HEK293T (cell line): ENCODE results near the gene CELSR2.

Source experiments
- CTCF ChIA-PET: fragments of 350-600 bp; formaldehyde crosslinking; extraction: SDS; loops from one replicate; lab custom pipeline; 2021; ENCODE audit warnings: antibody characterized with exemption, inconsistent platforms; lab: Yijun Ruan, JAX
- POLR2A ChIA-PET: fragments of 350-600 bp; formaldehyde crosslinking; extraction: SDS; loops from one replicate; lab custom pipeline; 2020; ENCODE audit warnings: antibody characterized with exemption, inconsistent platforms; lab: Yijun Ruan, JAX
- DNase-seq: peaks from one replicate; pipeline ENCODE4 v3.0.0; 2012; ENCODE audit warnings: mixed read lengths; ENCODE audit errors: extremely low spot score
- ARNT ChIP-seq: fragments of 450-650 bp; IDR thresholded peaks from 2 replicates; pipeline ENCODE4 v1.6.1; 2017; ENCODE audit warnings: mild to moderate bottlenecking
- BHLHE40 ChIP-seq: fragments of 450-650 bp; IDR thresholded peaks from 2 replicates; pipeline ENCODE4 v1.6.1; 2016; ENCODE audit warnings: mild to moderate bottlenecking, moderate library complexity, borderline replicate concordance
- CTBP1 ChIP-seq: fragments of 450-650 bp; IDR thresholded peaks from 2 replicates; pipeline ENCODE4 v1.6.1; 2016; ENCODE audit warnings: borderline replicate concordance
- ELF4 ChIP-seq: fragments of 450-650 bp; IDR thresholded peaks from 2 replicates; pipeline ENCODE4 v1.6.1; 2017; ENCODE audit warnings: antibody characterized with exemption
- FOXA1 ChIP-seq: fragments of 450-650 bp; IDR thresholded peaks from 2 replicates; pipeline ENCODE4 v1.6.1; 2016; ENCODE audit warnings: mild to moderate bottlenecking
- FOXK2 ChIP-seq: fragments of 450-650 bp; IDR thresholded peaks from 2 replicates; pipeline ENCODE4 v1.6.1; 2016; ENCODE audit warnings: mild to moderate bottlenecking
- FOXM1 ChIP-seq: fragments of 450-650 bp; IDR thresholded peaks from 2 replicates; pipeline ENCODE4 v1.6.1; 2017; ENCODE audit warnings: mild to moderate bottlenecking, borderline replicate concordance
- HDGF ChIP-seq: fragments of 450-650 bp; IDR thresholded peaks from 2 replicates; pipeline ENCODE4 v1.6.1; 2017; ENCODE audit warnings: antibody characterized with exemption, borderline replicate concordance
- L3MBTL2 ChIP-seq: fragments of 450-650 bp; conservative IDR thresholded peaks from 2 replicates; pipeline ENCODE4 v1.6.1; 2016; ENCODE audit warnings: mild to moderate bottlenecking
- LEF1 ChIP-seq: fragments of 450-650 bp; IDR thresholded peaks from 2 replicates; pipeline ENCODE4 v1.6.1; 2017; ENCODE audit warnings: mild to moderate bottlenecking, borderline replicate concordance
- NFRKB ChIP-seq: fragments of 450-650 bp; IDR thresholded peaks from 2 replicates; pipeline ENCODE4 v1.6.1; 2016; ENCODE audit warnings: mild to moderate bottlenecking, moderate library complexity
- PKNOX1 ChIP-seq: fragments of 450-650 bp; IDR thresholded peaks from 2 replicates; pipeline ENCODE4 v1.6.1; 2016
- SP1 ChIP-seq: fragments of 450-650 bp; IDR thresholded peaks from 2 replicates; pipeline ENCODE4 v1.6.1; 2017
- SUZ12 ChIP-seq: fragments of 450-650 bp; IDR thresholded peaks from 2 replicates; pipeline ENCODE4 v1.6.1; 2016; ENCODE audit warnings: mild to moderate bottlenecking
- TARDBP ChIP-seq: fragments of 450-650 bp; IDR thresholded peaks from 2 replicates; pipeline ENCODE4 v1.6.1; 2016
- ZNF384 ChIP-seq: fragments of 450-650 bp; IDR thresholded peaks from 2 replicates; pipeline ENCODE4 v1.6.1; 2016

The CELSR2 gene

DNA sequence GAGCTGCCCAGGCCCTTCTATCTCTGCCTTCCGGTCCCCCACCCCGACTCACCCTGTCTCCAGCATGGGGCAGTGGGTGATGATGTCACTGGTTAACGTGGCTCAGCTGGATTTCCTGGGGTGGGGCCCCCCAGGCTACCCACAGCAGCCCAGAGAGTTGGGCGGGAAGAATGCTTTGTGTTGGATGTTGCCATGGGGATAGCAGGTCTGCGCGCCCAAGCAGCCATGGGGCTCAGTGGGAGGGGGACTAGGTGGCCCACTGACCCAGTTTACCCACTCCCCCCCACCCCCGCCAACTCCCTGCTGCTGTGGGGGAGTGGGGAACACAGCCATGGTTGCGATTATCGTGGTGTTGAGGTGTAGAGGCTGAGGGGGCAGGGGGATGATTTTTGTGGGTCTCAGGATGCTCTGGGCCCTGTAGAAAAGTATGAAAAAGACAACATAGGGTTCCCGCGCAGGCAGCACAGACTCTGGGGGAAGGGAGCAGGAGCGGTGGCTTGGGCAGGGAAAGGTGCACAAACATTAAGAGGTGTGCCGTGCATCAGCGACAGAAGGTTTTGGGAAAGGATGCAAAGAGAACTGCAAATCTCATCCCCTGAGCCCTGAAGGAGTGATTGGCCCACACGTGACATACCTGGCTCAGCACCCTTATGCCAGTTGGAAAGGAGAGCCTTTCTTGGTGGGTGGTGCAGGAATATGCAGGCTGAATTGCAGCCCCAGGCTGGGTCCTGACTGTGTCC, 8.5 kb downstream of the CELSR2 start:
- CTCF ChIA-PET = interaction anchor here (0.6 kb wide), 1 partner anchor 64 kb away, joined by 3 read pairs; no protein-coding TSS in a partner anchor
- no peak for DNase-seq
- no peak for TF ChIP-seq ELF4
- TF ChIP-seq FOXA1 = no peak
- TF ChIP-seq TARDBP = no peak
- no peak for TF ChIP-seq LEF1
- TF ChIP-seq FOXK2 = no peak
- TF ChIP-seq NFRKB = no peak
- no peak for TF ChIP-seq SUZ12
- no peak for TF ChIP-seq FOXM1
- TF ChIP-seq HDGF = no peak
- POLR2A ChIA-PET = interaction anchor here (1.8 to 2.1 kb wide), 2 partner anchors 44 to 140 kb away, joined by 5 to 11 read pairs; partner anchors contain the start of genes SARS1 and SORT1

DNA sequence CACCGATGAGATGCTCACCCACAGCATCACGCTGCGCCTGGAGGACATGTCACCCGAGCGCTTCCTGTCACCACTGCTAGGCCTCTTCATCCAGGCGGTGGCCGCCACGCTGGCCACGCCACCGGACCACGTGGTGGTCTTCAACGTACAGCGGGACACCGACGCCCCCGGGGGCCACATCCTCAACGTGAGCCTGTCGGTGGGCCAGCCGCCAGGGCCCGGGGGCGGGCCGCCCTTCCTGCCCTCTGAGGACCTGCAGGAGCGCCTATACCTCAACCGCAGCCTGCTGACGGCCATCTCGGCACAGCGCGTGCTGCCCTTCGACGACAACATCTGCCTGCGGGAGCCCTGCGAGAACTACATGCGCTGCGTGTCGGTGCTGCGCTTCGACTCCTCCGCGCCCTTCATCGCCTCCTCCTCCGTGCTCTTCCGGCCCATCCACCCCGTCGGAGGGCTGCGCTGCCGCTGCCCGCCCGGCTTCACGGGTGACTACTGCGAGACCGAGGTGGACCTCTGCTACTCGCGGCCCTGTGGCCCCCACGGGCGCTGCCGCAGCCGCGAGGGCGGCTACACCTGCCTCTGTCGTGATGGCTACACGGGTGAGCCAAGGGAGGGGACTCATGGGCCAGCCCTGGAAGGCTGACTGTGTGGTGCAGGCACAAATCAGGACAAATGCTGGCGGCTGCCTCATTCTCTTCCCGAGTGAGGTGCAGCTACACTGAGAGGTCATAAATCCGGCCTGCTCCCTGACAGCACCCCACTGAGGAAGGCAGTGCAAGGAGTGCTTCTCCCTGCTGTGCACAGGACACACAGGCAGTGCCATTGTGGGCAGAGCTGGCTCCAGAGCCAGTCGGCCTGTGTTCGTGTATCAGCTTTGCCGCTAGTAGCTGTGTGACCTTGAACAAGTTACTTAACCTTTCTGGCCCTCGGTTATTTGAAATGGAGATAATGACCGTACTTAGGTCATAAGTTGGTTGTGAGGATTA, 9.4 kb downstream of the CELSR2 start:
- POLR2A ChIA-PET = no interaction called here

GRCh38 chr1:109259674-109260557, 10.6 kb downstream of the CELSR2 start:
- DNase-seq = no peak
- no peak for TF ChIP-seq TARDBP
- no peak for TF ChIP-seq L3MBTL2
- TF ChIP-seq ELF4 = no peak
- no peak for TF ChIP-seq FOXA1
- no peak for TF ChIP-seq ZNF384
- no peak for TF ChIP-seq ARNT
- TF ChIP-seq BHLHE40 = no peak

More for the DNA sequence above, 9.4 kb downstream of the CELSR2 start:
- DNase-seq = no peak
- TF ChIP-seq PKNOX1 = peak; percentile 73
- TF ChIP-seq SUZ12 = no peak
- CTCF ChIA-PET = interaction anchor here (1.3 kb wide), 1 partner anchor 19 kb away, joined by 4 read pairs; no protein-coding TSS in a partner anchor

DNA sequence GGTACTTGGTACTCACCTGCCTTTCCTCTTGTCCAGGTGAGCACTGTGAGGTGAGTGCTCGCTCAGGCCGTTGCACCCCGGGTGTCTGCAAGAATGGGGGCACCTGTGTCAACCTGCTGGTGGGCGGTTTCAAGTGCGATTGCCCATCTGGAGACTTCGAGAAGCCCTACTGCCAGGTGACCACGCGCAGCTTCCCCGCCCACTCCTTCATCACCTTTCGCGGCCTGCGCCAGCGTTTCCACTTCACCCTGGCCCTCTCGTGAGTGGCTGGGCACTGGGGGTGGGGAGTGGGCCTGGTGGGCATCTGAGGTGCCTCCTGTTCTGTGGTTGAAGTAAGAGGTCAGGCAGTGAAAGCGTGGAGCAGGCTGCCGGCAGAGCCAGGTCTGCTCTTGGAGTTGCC, 11.7 kb downstream of the CELSR2 start:
- TF ChIP-seq HDGF = no peak
- TF ChIP-seq L3MBTL2 = no peak
- no peak for TF ChIP-seq FOXM1
- TF ChIP-seq FOXA1 = no peak
- no peak for TF ChIP-seq SUZ12
- TF ChIP-seq PKNOX1 = no peak
- no peak for TF ChIP-seq ELF4
- TF ChIP-seq NFRKB = no peak
- TF ChIP-seq BHLHE40 = no peak
- TF ChIP-seq FOXK2 = no peak
- no peak for TF ChIP-seq SP1
- no peak for TF ChIP-seq LEF1
- TF ChIP-seq ARNT = no peak
- TF ChIP-seq ZNF384 = no peak
- TF ChIP-seq CTBP1 = no peak
- no peak for TF ChIP-seq TARDBP
- ChIA-PET CTCF (interaction anchor here (0.7 kb wide), 1 partner anchor 138 kb away, joined by 3 read pairs; no protein-coding TSS in a partner anchor), POLR2A (interaction anchor here (0.7 kb wide), 1 partner anchor 16 kb away, joined by 3 read pairs; no protein-coding TSS in a partner anchor)
- no peak for DNase-seq

More at GRCh38 chr1:109259674-109260557, 10.6 kb downstream of the CELSR2 start:
- POLR2A ChIA-PET = no interaction called here
- CTCF ChIA-PET = interaction anchor here (0.6 to 1.3 kb wide), 3 partner anchors 18 to 273 kb away, joined by 3 to 5 read pairs (median 4); no protein-coding TSS in a partner anchor

DNA sequence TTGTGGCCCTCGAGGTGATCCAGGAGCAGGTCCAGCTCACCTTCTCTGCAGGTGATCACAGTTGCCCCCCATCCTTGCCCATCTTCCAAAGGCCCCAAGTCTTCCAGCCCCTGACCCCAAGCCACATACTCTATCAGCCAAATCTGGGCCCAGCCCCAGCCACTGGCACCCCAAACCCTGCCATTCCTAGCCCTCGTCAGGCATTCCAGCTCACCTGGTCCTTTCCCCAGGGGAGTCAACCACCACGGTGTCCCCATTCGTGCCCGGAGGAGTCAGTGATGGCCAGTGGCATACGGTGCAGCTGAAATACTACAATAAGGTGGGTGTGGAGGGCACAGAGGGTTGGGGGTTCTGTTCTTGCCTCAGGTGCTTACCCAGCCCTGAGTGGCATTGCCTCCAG, 12.2 kb downstream of the CELSR2 start:
- ChIA-PET POLR2A (interaction anchor here (0.7 kb wide), 1 partner anchor 15 kb away, joined by 3 read pairs; no protein-coding TSS in a partner anchor), CTCF (no interaction called here)
- DNase-seq = no peak
- TF ChIP-seq HDGF (no peak), NFRKB (no peak), ARNT (no peak), ELF4 (no peak), FOXM1 (no peak), ZNF384 (no peak), CTBP1 (no peak), BHLHE40 (no peak), PKNOX1 (no peak), SP1 (no peak), FOXA1 (no peak)
